Stimulated activated CD8-positive, alpha-beta memory T cell treated with anti-CD3 and anti-CD28 coated beads, Interleukin-7, amount 100 ng/mL, for 24 hours (primary cell): ENCODE results near the gene POP4.
A peak's percentile ranks its signal among the peaks of the same experiment; 100 is the strongest.

Source experiments
- DNase-seq: peaks from one replicate; pipeline ENCODE4 v3.0.0-alpha.2; 2020; ENCODE audit warnings: low read depth

Gene POP4

DNA sequence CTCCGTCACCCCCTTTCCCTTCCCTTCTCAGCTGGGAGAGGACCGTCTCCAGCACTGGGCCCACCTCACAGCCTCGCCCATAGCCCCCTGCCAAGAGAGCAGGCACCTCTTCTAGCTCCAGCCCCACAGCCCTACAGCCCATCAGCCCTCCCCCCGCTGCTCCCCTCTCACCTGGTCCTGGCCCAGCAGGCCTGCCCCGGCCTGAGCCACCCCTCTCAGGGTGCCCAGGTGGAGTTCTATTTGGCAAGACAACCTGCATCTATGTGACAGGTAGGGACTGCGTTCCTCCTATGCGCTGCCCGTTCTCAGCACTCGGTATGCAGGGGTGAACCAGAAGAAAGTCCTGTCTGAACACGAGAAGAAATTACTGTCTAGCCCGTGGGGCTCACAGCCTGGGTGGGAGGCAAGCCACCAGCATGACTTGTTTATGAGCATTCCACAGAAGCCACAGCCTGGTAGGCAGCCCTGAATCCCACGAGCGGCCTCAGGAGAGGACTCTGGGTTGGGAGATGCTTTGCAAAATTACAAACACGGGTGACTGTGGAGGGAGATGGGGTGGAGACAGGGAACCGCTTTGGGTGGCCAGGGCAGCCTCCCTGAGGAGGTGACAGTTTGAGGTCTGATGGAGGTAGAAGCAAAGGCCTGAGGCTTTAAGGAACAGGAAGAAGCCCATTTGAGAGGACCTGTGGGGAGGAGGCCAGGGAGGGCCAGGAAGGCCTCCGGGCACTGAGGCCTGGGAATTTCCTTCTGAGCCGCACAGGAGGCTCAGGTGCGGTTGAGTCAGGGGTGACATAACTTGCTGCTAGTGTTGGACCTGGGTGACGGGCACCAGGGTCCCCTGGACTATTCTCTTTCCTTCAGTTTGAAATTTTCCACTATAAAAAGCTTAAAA is 58.0 kb downstream of the POP4 start:
- no peak for DNase-seq

DNA sequence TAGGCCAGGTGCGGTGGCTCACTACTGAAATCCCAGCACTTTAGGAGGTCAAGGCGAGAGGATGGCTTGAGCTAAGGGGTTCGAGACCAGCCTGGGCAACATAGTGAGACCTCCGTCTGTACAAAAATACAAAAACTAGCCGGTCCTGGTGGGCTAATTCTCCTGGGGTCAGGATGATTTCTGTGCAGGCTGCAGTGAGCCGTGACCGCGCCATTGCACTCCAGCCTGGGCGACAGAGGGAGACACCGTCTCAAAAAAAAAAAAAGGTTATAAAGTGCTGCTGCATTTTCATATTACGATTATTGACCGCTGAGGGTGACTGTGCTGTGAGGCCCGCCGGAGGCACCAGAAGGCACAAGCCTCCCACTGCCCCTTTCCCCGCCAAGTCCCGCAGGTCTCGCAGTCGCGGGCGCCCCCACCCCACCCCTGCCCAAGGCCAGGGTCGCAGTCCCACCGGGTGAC is 58.7 kb downstream of the POP4 start:
- no peak for DNase-seq

DNA sequence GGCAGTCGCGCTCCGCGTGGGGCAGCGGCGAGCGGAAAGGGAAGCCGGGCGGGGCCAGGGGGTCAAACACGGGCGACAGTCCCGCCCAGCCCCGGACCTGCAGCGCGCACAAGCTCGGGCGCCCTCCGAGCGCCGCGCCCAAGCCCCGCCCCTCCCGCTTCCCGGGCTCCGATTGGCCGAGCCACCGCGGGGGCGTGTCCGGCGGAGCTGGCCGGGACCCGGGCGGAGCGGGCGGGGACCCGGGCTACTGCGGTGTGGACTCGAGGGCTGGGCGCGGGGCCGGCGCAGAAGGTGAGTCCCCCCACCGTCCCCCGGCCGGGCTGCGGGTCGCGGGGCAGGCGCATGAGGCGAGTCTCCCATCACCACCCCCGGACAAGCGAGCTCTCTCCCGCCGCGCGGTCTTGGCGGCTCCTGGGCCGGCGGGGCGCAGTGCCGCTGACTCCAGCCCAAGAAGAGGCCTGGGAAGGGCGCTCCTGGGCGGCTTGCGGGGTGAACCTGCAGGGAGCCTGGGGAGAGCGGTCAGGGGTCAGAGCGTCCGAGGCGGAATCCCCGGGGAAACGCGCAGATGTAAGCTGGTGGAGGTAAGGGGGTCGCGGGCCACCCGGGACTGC is 59.2 kb downstream of the POP4 start, which contains the start of gene PLEKHF1:
TSS of gene PLEKHF1 (plus strand) at position 247 of the 611 bp plus-strand sequence. CDS start 8,379 bp downstream, outside the sequence.
- peak; percentile 66 for DNase-seq

DNA sequence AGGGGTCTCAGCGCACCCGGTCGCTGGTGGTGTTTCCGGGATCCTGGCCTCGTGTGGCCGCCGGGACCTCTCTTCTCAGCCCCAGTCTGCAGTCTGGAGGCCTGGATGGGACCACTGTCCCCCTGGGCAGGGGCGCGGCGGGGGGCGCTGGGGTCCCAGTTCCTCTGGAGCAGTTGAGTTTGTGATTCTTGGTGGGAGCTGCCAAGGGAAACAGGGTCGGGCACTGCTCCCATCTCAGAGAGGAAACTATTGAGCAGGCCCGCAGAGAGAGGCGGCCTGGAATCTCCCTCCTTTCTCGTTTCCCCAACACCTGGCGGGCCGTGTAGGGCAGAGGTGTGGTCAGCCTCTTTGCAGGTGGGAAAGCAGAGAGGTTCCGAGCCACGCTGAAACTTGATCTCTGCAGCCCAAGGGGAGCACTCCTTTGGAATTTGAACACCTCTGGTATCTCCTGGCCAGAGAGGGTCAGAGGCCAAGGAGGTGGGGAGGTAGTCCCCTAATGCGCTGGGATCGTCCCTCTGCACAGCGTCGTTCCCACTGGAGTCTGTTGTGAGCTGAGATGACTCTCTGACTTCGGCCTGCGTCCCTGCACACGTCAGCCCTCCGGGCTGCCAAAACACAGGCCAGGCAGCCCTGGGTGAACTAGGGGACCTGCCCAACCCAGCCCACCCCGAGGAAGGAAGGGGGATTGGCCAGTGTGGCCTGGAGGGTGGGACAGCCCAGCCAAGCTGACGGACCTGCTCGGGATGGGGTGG is 59.9 kb downstream of the POP4 start:
- DNase-seq = no peak
